IMR-90 (cell line): ENCODE measurements around the gene SDK1. TPM values are rescaled to one million over a fixed set of nuclear protein-coding genes. Genes with fewer than 3 reads are reported as not detected.

Experiments used
- ATAC-seq: fragments of 200-7000 bp; cut with Tn5 transposase; 2 replicates; pipeline ENCODE4 v1.9.1; 2020; ENCODE audit warnings: low read depth, mild to moderate bottlenecking, moderate library complexity
- BruUV-seq: library from RNA; stranded (reverse); fragments of 400-500 nt; replicated peaks from 2 replicates; lab custom pipeline; 2021; lab: Mats Ljungman, UMichigan
- CTCF ChIA-PET: fragments of 300-600 bp; formaldehyde crosslinking; extraction: SDS; loops from one replicate; lab custom pipeline; 2021; ENCODE audit warnings: antibody characterized with exemption; lab: Yijun Ruan, JAX
- POLR2A ChIA-PET: fragments of 300-600 bp; sonication (Branson Sonifier 250); formaldehyde crosslinking; loops from one replicate; lab custom pipeline; 2022; ENCODE audit warnings: antibody characterized with exemption; ENCODE audit not compliant: unreplicated experiment; lab: Charles Lee
- DNase-seq: peaks from one replicate; pipeline ENCODE4 v3.0.0; 2013
- H2AFZ ChIP-seq: replicated peaks from 2 replicates; pipeline ENCODE3; 2013; ENCODE audit warnings: low read length, mild to moderate bottlenecking; ENCODE audit not compliant: poor library complexity
- H2AK5ac ChIP-seq: 2 replicates; pipeline ENCODE4 v1.6.1; 2013; ENCODE audit warnings: low read depth, low read length, inconsistent platforms
- H2AK9ac ChIP-seq: replicated peaks from 2 replicates; pipeline ENCODE3; 2013; ENCODE audit warnings: mild to moderate bottlenecking, low read depth, low read length, moderate library complexity; ENCODE audit not compliant: poor library complexity
- H2BK120ac ChIP-seq: 2 replicates; pipeline ENCODE4 v1.6.1; 2013; ENCODE audit warnings: low read depth, low read length, inconsistent platforms
- H2BK15ac ChIP-seq: 3 replicates; pipeline ENCODE4 v1.6.1; 2013; ENCODE audit warnings: low read depth, low read length, inconsistent platforms
- H2BK20ac ChIP-seq: 2 replicates; pipeline ENCODE4 v1.6.1; 2013; ENCODE audit warnings: low read depth, mild to moderate bottlenecking, inconsistent platforms, low read length, moderate library complexity
- H2BK5ac ChIP-seq: 2 replicates; pipeline ENCODE4 v1.6.1; 2013; ENCODE audit warnings: mild to moderate bottlenecking, low read depth, low read length, inconsistent platforms; ENCODE audit not compliant: poor library complexity, severe bottlenecking
- H3K14ac ChIP-seq: replicated peaks from 2 replicates; pipeline ENCODE4 v1.6.1; 2013; ENCODE audit warnings: low read depth, low read length, inconsistent platforms
- H3K18ac ChIP-seq: 2 replicates; pipeline ENCODE4 v1.6.1; 2013; ENCODE audit warnings: low read depth, low read length, control low read depth
- H3K23ac ChIP-seq: 2 replicates; pipeline ENCODE4 v1.6.1; 2013; ENCODE audit warnings: low read depth, low read length, inconsistent platforms
- H3K27ac ChIP-seq: 2 replicates; pipeline ENCODE4 v1.5.1; 2013; ENCODE audit warnings: mild to moderate bottlenecking, control low read depth, low read length; ENCODE audit not compliant: insufficient read depth
- H3K27me3 ChIP-seq: 2 replicates; pipeline ENCODE4 v1.6.1; 2013; ENCODE audit warnings: low read length; ENCODE audit not compliant: control insufficient read depth, insufficient read depth
- H3K36me3 ChIP-seq: 2 replicates; pipeline ENCODE4 v1.6.1; 2013; ENCODE audit warnings: low read length, mixed read lengths; ENCODE audit not compliant: control insufficient read depth, insufficient read depth
- H3K4ac ChIP-seq: 2 replicates; pipeline ENCODE4 v1.6.1; 2013; ENCODE audit warnings: low read depth, low read length, inconsistent platforms
- H3K4me1 ChIP-seq: 2 replicates; pipeline ENCODE4 v1.6.1; 2013; ENCODE audit warnings: low read length, mixed read lengths; ENCODE audit not compliant: control insufficient read depth, insufficient read depth
- H3K4me2 ChIP-seq: 2 replicates; pipeline ENCODE4 v1.6.1; 2013; ENCODE audit warnings: low read depth, mild to moderate bottlenecking, control low read depth, low read length, moderate library complexity
- H3K4me3 ChIP-seq: 2 replicates; pipeline ENCODE4 v1.5.1; 2013; ENCODE audit warnings: low read depth, mild to moderate bottlenecking, control low read depth, low read length, moderate library complexity; ENCODE audit not compliant: insufficient read depth
- H3K56ac ChIP-seq: 2 replicates; pipeline ENCODE4 v1.6.1; 2013; ENCODE audit warnings: low read length, inconsistent platforms; ENCODE audit not compliant: insufficient read depth; ENCODE audit errors: extremely low read depth
- H3K79me1 ChIP-seq, 2 experiments: 2 replicates each; pipeline ENCODE4 v1.6.1; 2013; ENCODE audit warnings: low read length in 2 of 2, inconsistent platforms in 1 of 2, low read depth in 1 of 2
- H3K9ac ChIP-seq: 2 replicates; pipeline ENCODE4 v1.6.1; 2013; ENCODE audit warnings: low read depth, low read length, control low read depth
- H3K9me1 ChIP-seq: 2 replicates; pipeline ENCODE4 v1.6.1; 2013; ENCODE audit warnings: low read length, inconsistent platforms; ENCODE audit not compliant: insufficient read depth
- H3K9me3 ChIP-seq: 2 replicates; pipeline ENCODE4 v1.6.1; 2013; ENCODE audit warnings: low read length; ENCODE audit not compliant: control insufficient read depth, insufficient read depth
- H4K20me1 ChIP-seq: 2 replicates; pipeline ENCODE4 v1.6.1; 2013; ENCODE audit warnings: low read length, inconsistent platforms; ENCODE audit not compliant: insufficient read depth
- H4K5ac ChIP-seq: 2 replicates; pipeline ENCODE4 v1.6.1; 2013; ENCODE audit warnings: mild to moderate bottlenecking, low read depth, low read length, control low read depth
- H4K8ac ChIP-seq, 2 experiments: 2 replicates each; pipeline ENCODE4 v1.6.1; 2013; ENCODE audit warnings: low read depth in 2 of 2, low read length in 2 of 2, control low read depth in 1 of 2, inconsistent platforms in 1 of 2
- H4K91ac ChIP-seq: 2 replicates; pipeline ENCODE4 v1.6.1; 2013; ENCODE audit warnings: low read depth, low read length, inconsistent platforms; ENCODE audit not compliant: insufficient read depth
- BHLHE40 ChIP-seq: fragments of 150-350 bp; IDR thresholded peaks from 2 replicates; pipeline ENCODE4 v1.6.1; 2016; ENCODE audit warnings: mild to moderate bottlenecking, low read depth, low read length
- CHD1 ChIP-seq: IDR thresholded peaks from 2 replicates; pipeline ENCODE4 v1.6.1; 2012; ENCODE audit warnings: low read depth, low read length, improper control_type of control experiment
- ELK1 ChIP-seq: fragments of 150-350 bp; IDR thresholded peaks from 2 replicates; pipeline ENCODE4 v1.6.1; 2016; ENCODE audit warnings: low read depth, mild to moderate bottlenecking, low read length, moderate library complexity, borderline replicate concordance
- FOS ChIP-seq: fragments of 150-350 bp; IDR thresholded peaks from 2 replicates; pipeline ENCODE4 v1.6.1; 2016; ENCODE audit warnings: low read depth, low read length
- MAFK ChIP-seq: IDR thresholded peaks from 2 replicates; pipeline ENCODE4 v1.6.1; 2012; ENCODE audit warnings: low read depth, low read length, improper control_type of control experiment
- NFE2L2 ChIP-seq: fragments of 150-350 bp; IDR thresholded peaks from 2 replicates; pipeline ENCODE4 v1.6.1; 2016; ENCODE audit warnings: low read depth, mild to moderate bottlenecking, low read length
- RCOR1 ChIP-seq: IDR thresholded peaks from 2 replicates; pipeline ENCODE4 v1.6.1; 2012; ENCODE audit warnings: mild to moderate bottlenecking, low read length, improper control_type of control experiment; ENCODE audit not compliant: insufficient replicate concordance
- RFX5 ChIP-seq: IDR thresholded peaks from 2 replicates; pipeline ENCODE4 v1.8.0; 2012; ENCODE audit warnings: low read depth, mild to moderate bottlenecking, low read length, moderate library complexity
- WGBS, 2 experiments: methylation state at CpG; one replicate each; pipeline versions ENCODE4 v1.1.5 to v1.1.7; 2013; ENCODE audit warnings: missing lambda C conversion rate in 2 of 2; ENCODE audit not compliant: insufficient read length in 1 of 2; ENCODE audit errors: extremely low coverage in 2 of 2; 5-methylcytosine and 5-hydroxymethylcytosine counted together
- dilution Hi-C: fragments of 300-500 bp; cut with HindIII; formaldehyde crosslinking; loops from one replicate; pipeline ENCODE4 v1.14.3; 2018; ENCODE audit warnings: low sequenced_read_pairs; ENCODE audit not compliant: unreplicated experiment
- in situ Hi-C: fragments of 300-500 bp; cut with MboI; formaldehyde crosslinking; loops from 3 replicates; pipeline ENCODE4 v1.14.3; 2019; ENCODE audit warnings: low sequenced_read_pairs, inconsistent platforms, mixed read lengths
- intact Hi-C: fragments of 100-400 bp; cut with micrococcal nuclease; formaldehyde crosslinking; loops from 2 replicates; pipeline ENCODE4 v1.10.0; 2022
- polyA plus RNA-seq, 3 experiments: library from polyadenylated mRNA; depleted of rRNA; stranded (reverse); fragments of >200 nt; gene quantifications; 2 replicates each; pipeline ENCODE4 v1.2.3, GENCODE V29; 2012; ENCODE audit warnings: low replicate concordance in 1 of 3
- total RNA-seq: library from RNA; depleted of rRNA; stranded (reverse); fragments of >200 nt; gene quantifications from 2 replicates; pipeline ENCODE4 v1.2.3, GENCODE V29; 2012

The SDK1 gene
- total and polyA plus RNA-seq, 2 of the 4 experiments (the other 2 are of a cell fraction): 1.5 to 1.6 TPM

- TF ChIP-seq RCOR1 (no peak), FOS (no peak), RFX5 (no peak), CHD1 (no peak), NFE2L2 (no peak), MAFK (no peak), ELK1 (no peak), BHLHE40 (no peak)
- Histone ChIP-seq H3K4ac (no peak overlapping the region), H3K36me3 (no peaks in the 10 kb centered on the region), H3K9ac (no peak overlapping the region), H2BK20ac (no peak overlapping the region), H3K79me1 (no peaks in the 10 kb centered on the region), H2AK9ac (no peak overlapping the region), H3K4me1 (no peaks in the 10 kb centered on the region), H3K27me3 (no peaks in the 10 kb centered on the region), H2AFZ (no peak overlapping the region), H4K8ac (no peak overlapping the region), H4K91ac (no peak overlapping the region), H3K9me1 (no peaks in the 10 kb centered on the region), H3K18ac (no peak overlapping the region), H3K4me3 (no peak overlapping the region), H3K56ac (no peak overlapping the region), H3K9me3 (peaks cover 21% of the 10 kb centered on the region), H2AK5ac (no peak overlapping the region), H4K20me1 (no peaks in the 10 kb centered on the region), H2BK15ac (no peak overlapping the region), H3K4me2 (no peak overlapping the region), H3K14ac (no peak overlapping the region), H2BK120ac (no peak overlapping the region), H3K23ac (no peak overlapping the region), H3K27ac (no peak overlapping the region), H4K5ac (no peak overlapping the region), H2BK5ac (no peak overlapping the region)
- intact Hi-C loops (no loop called here), dilution Hi-C loops (no loop called here), in situ Hi-C loops (no loop called here)
- POLR2A ChIA-PET: no interaction called here
- WGBS, 2 experiments: no CpG with 5 or more reads among the region's 7 CpGs
- ATAC-seq: no peak
- BruUV-seq: no TSS peak
- no peak for DNase-seq
- CTCF ChIA-PET: no interaction called here
Observed at GRCh38 chr7:4024806-4025205, 723.8 kb downstream of the SDK1 start.
